CD14-positive monocyte (primary cell): ENCODE data around the gene XPO6. TPM values are rescaled to one million over a fixed set of nuclear protein-coding genes. Genes with fewer than 3 reads are reported as not detected.

Experiments used
- DNase-seq, 3 donors: peaks; one replicate each; pipeline ENCODE4 v3.0.0-alpha.2; 2011 to 2022
- H2AFZ ChIP-seq: 2 replicates; pipeline ENCODE4 v1.6.0; 2012; ENCODE audit warnings: mild to moderate bottlenecking, low read depth, low read length, inconsistent platforms; ENCODE audit not compliant: insufficient read depth, poor library complexity, severe bottlenecking
- H3K27ac ChIP-seq, 2 donors: 1 replicate in 1 of 2; 2 replicates in 1 of 2; pipeline ENCODE4 v1.5.1; 2012 to 2013; ENCODE audit warnings: low read length in 2 of 2, control low read depth in 1 of 2, inconsistent platforms in 1 of 2, low read depth in 1 of 2, mild to moderate bottlenecking in 1 of 2
- H3K27me3 ChIP-seq, 2 donors: one replicate each; pipeline versions ENCODE4 v1.6.0 to v1.6.1; 2011 to 2013; ENCODE audit warnings: low read length in 2 of 2; ENCODE audit not compliant: control insufficient read depth in 2 of 2, insufficient read depth in 2 of 2
- H3K36me3 ChIP-seq, 2 donors: replicated peaks in 1 of 2; 1 replicate in 1 of 2; 2 replicates in 1 of 2; pipeline versions ENCODE4 v1.5.1 to v1.6.1; 2012 to 2013; ENCODE audit warnings: low read length in 2 of 2, control low read depth in 1 of 2, inconsistent platforms in 1 of 2, mild to moderate bottlenecking in 1 of 2; ENCODE audit not compliant: insufficient read depth in 2 of 2, control insufficient read depth in 1 of 2
- H3K4me1 ChIP-seq, 2 donors: 1 replicate in 1 of 2; 2 replicates in 1 of 2; pipeline versions ENCODE4 v1.5.1 to v1.6.1; 2012 to 2013; ENCODE audit warnings: low read length in 2 of 2, control low read depth in 1 of 2, inconsistent platforms in 1 of 2, mild to moderate bottlenecking in 1 of 2, moderate library complexity in 1 of 2; ENCODE audit not compliant: insufficient read depth in 2 of 2, control insufficient read depth in 1 of 2
- H3K4me2 ChIP-seq: replicated peaks from 2 replicates; pipeline ENCODE3; 2012; ENCODE audit warnings: low read length, moderate library complexity, mild to moderate bottlenecking; ENCODE audit not compliant: poor library complexity, severe bottlenecking; ENCODE audit errors: extremely low read depth
- H3K4me3 ChIP-seq, 3 experiments: fragments of 200-600 bp in 1 of 3; sonication (generic) in 1 of 3; replicated peaks in 1 of 3; 1 replicate in 2 of 3; 2 replicates in 1 of 3; pipeline ENCODE4 v1.5.1; 2011 to 2013; ENCODE audit warnings: low read length in 3 of 3, mild to moderate bottlenecking in 3 of 3, control low read depth in 2 of 3, low read depth in 2 of 3, inconsistent platforms in 1 of 3, moderate library complexity in 1 of 3
- H3K79me2 ChIP-seq: 2 replicates; pipeline ENCODE4 v1.6.0; 2012; ENCODE audit warnings: mild to moderate bottlenecking, control low read depth, inconsistent platforms, low read length, moderate library complexity; ENCODE audit not compliant: insufficient read depth
- H3K9ac ChIP-seq: 2 replicates; pipeline ENCODE4 v1.6.0; 2017; ENCODE audit warnings: low read length, mild to moderate bottlenecking; ENCODE audit not compliant: insufficient read depth, poor library complexity, severe bottlenecking
- H3K9me3 ChIP-seq, 2 donors: replicated peaks in 1 of 2; 1 replicate in 1 of 2; 2 replicates in 1 of 2; pipeline versions ENCODE4 v1.5.1 to v1.6.1; 2012 to 2013; ENCODE audit warnings: low read length in 2 of 2, control low read depth in 1 of 2; ENCODE audit not compliant: control insufficient read depth in 1 of 2, insufficient read depth in 1 of 2
- H4K20me1 ChIP-seq: 2 replicates; pipeline ENCODE4 v1.6.0; 2012; ENCODE audit warnings: mild to moderate bottlenecking, low read length, control low read depth, moderate library complexity; ENCODE audit not compliant: insufficient read depth
- H3K27ac Mint-ChIP-seq, 7 donors: one replicate each; pipeline ENCODE4 v1.8.0; 2020; ENCODE audit warnings: mild to moderate bottlenecking in 7 of 7, mixed read lengths in 7 of 7, moderate library complexity in 6 of 7, inconsistent platforms in 2 of 7
- H3K27me3 Mint-ChIP-seq, 3 donors: one replicate each; pipeline ENCODE4 v1.8.0; 2021 to 2022; ENCODE audit warnings: low read depth in 3 of 3, mild to moderate bottlenecking in 3 of 3, mixed read lengths in 3 of 3, moderate library complexity in 3 of 3, inconsistent platforms in 1 of 3
- H3K36me3 Mint-ChIP-seq, 2 donors: one replicate each; pipeline ENCODE4 v1.8.0; 2020; ENCODE audit warnings: mixed read lengths in 2 of 2, inconsistent platforms in 1 of 2, mild to moderate bottlenecking in 1 of 2
- H3K4me1 Mint-ChIP-seq: one replicate; pipeline ENCODE4 v1.8.0; 2020; ENCODE audit warnings: mild to moderate bottlenecking, mixed read lengths
- H3K4me3 Mint-ChIP-seq, 2 donors: one replicate each; pipeline ENCODE4 v1.8.0; 2020; ENCODE audit warnings: mild to moderate bottlenecking in 2 of 2, mixed read lengths in 2 of 2, moderate library complexity in 1 of 2
- H3K9me3 Mint-ChIP-seq, 7 donors: one replicate each; pipeline ENCODE4 v1.8.0; 2020 to 2022; ENCODE audit warnings: mixed read lengths in 7 of 7, mild to moderate bottlenecking in 6 of 7, moderate library complexity in 6 of 7, inconsistent platforms in 2 of 7
- WGBS: methylation state at CpG from one replicate; pipeline ENCODE4 v1.1.5; 2013; ENCODE audit warnings: missing lambda C conversion rate; ENCODE audit not compliant: insufficient coverage; 5-methylcytosine and 5-hydroxymethylcytosine counted together
- intact Hi-C, 2 donors: fragments of 100-400 bp; cut with micrococcal nuclease; formaldehyde crosslinking; loops; one replicate each; pipeline versions ENCODE4 v1.15.0 to v1.15.1; 2023
- polyA plus RNA-seq, 3 donors: library from polyadenylated mRNA; depleted of rRNA in 1 of 3; unstranded in 2 of 3; stranded (reverse) in 1 of 3; fragments of 300-500 nt in 2 of 3; fragments of >200 nt in 1 of 3; fragmentation: Illumina TruSeq in 2 of 3; gene quantifications; 1 replicate in 2 of 3; 2 replicates in 1 of 3; pipeline ENCODE4 v1.2.3, GENCODE V29; 2012 to 2021
- TF ChIP-seq, protein P1 (sequence below): fragments of 200-600 bp; IDR thresholded peaks from one replicate; pipeline ENCODE4 v1.8.0; 2022; ENCODE audit warnings: antibody characterized with exemption, mild to moderate bottlenecking

Gene XPO6
- polyA plus RNA-seq, 3 donors, result 35.7 to 166 (median 38.3) TPM

- H3K36me3 Mint-ChIP-seq, result peaks cover 87 to 95% of the 10 kb centered on the region in 2 donors
Measured at GRCh38 chr16:28106467-28107215, 105.1 kb downstream of the XPO6 start.

GRCh38 chr16:28105954-28106353 is 105.8 kb downstream of the XPO6 start:
- no peaks in the 10 kb centered on the region for H3K9me3 ChIP-seq
- DNase-seq, result no peak
- H3K4me3 ChIP-seq, result no peak overlapping the region
- H2AFZ ChIP-seq, result no peak overlapping the region
- H3K9ac ChIP-seq, result no peak overlapping the region
- H3K9me3 Mint-ChIP-seq, result no peaks in the 10 kb centered on the region
- H3K4me3 Mint-ChIP-seq, result no peak overlapping the region
- H3K36me3 Mint-ChIP-seq, result peaks cover 89 to 95% of the 10 kb centered on the region in 2 donors
- peak overlapping the region in 1 of 7 donors; percentile 80 for H3K27ac Mint-ChIP-seq
- peaks cover 24% of the 10 kb centered on the region for H3K4me1 Mint-ChIP-seq
- TF ChIP-seq, protein P1, sequence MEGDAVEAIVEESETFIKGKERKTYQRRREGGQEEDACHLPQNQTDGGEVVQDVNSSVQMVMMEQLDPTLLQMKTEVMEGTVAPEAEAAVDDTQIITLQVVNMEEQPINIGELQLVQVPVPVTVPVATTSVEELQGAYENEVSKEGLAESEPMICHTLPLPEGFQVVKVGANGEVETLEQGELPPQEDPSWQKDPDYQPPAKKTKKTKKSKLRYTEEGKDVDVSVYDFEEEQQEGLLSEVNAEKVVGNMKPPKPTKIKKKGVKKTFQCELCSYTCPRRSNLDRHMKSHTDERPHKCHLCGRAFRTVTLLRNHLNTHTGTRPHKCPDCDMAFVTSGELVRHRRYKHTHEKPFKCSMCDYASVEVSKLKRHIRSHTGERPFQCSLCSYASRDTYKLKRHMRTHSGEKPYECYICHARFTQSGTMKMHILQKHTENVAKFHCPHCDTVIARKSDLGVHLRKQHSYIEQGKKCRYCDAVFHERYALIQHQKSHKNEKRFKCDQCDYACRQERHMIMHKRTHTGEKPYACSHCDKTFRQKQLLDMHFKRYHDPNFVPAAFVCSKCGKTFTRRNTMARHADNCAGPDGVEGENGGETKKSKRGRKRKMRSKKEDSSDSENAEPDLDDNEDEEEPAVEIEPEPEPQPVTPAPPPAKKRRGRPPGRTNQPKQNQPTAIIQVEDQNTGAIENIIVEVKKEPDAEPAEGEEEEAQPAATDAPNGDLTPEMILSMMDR, result no peak
- peaks cover 84 to 87% of the 10 kb centered on the region in 2 donors for H3K36me3 ChIP-seq
- H3K79me2 ChIP-seq, result no peaks in the 10 kb centered on the region
- WGBS, result 100% methylated on average over 3 of the region's 7 CpGs
- no peak overlapping the region for H3K27ac ChIP-seq
- no peaks in the 10 kb centered on the region for H3K27me3 ChIP-seq
- peaks cover 26% of the 10 kb centered on the region in 2 donors for H3K4me1 ChIP-seq
- intact Hi-C loops, result no loop called here
- H3K4me2 ChIP-seq, result no peak overlapping the region
- H4K20me1 ChIP-seq, result peaks cover 24% of the 10 kb centered on the region
- peaks cover 0 to 2% (median 0%) of the 10 kb centered on the region in 3 donors for H3K27me3 Mint-ChIP-seq

More at GRCh38 chr16:28106467-28107215, 105.1 kb downstream of the XPO6 start:
- Mint-ChIP-seq H3K9me3 (no peaks in the 10 kb centered on the region), H3K4me1 (peaks cover 29% of the 10 kb centered on the region), H3K27me3 (peaks cover 0 to 2% (median 0%) of the 10 kb centered on the region in 3 donors), H3K27ac (peak overlapping the region in 2 of 7 donors; percentile 28 to 73), H3K4me3 (no peak overlapping the region)
- TF ChIP-seq, protein P1, result no peak
- Histone ChIP-seq H3K36me3 (peaks cover 82 to 86% of the 10 kb centered on the region in 2 donors), H3K4me1 (peaks cover 31 to 33% of the 10 kb centered on the region in 2 donors), H3K9ac (no peak overlapping the region), H4K20me1 (peaks cover 24% of the 10 kb centered on the region), H3K4me2 (no peak overlapping the region), H3K9me3 (no peaks in the 10 kb centered on the region), H2AFZ (no peak overlapping the region), H3K79me2 (no peaks in the 10 kb centered on the region), H3K27me3 (no peaks in the 10 kb centered on the region), H3K4me3 (no peak overlapping the region), H3K27ac (no peak overlapping the region)
- no peak for DNase-seq
- intact Hi-C loops, result no loop called here
- WGBS, result no CpG with 5 or more reads among the region's 5 CpGs
